NCI-H1694 treated with DMSO at 0.1 percent for 48 hours (cell line): ENCODE measurements around the gene GPR162.
A peak's percentile ranks its signal among the peaks of the same experiment; 100 is the strongest.
"Not testable (repeated sequence)": the region's sequence is repeated elsewhere in the genome, so short reads cannot be mapped to it uniquely, and the experiment has no call there.

Source experiments
- DNase-seq: peaks from one replicate; lab custom pipeline; 2025; lab: John Stamatoyannopoulos, UW

The GPR162 gene

DNA sequence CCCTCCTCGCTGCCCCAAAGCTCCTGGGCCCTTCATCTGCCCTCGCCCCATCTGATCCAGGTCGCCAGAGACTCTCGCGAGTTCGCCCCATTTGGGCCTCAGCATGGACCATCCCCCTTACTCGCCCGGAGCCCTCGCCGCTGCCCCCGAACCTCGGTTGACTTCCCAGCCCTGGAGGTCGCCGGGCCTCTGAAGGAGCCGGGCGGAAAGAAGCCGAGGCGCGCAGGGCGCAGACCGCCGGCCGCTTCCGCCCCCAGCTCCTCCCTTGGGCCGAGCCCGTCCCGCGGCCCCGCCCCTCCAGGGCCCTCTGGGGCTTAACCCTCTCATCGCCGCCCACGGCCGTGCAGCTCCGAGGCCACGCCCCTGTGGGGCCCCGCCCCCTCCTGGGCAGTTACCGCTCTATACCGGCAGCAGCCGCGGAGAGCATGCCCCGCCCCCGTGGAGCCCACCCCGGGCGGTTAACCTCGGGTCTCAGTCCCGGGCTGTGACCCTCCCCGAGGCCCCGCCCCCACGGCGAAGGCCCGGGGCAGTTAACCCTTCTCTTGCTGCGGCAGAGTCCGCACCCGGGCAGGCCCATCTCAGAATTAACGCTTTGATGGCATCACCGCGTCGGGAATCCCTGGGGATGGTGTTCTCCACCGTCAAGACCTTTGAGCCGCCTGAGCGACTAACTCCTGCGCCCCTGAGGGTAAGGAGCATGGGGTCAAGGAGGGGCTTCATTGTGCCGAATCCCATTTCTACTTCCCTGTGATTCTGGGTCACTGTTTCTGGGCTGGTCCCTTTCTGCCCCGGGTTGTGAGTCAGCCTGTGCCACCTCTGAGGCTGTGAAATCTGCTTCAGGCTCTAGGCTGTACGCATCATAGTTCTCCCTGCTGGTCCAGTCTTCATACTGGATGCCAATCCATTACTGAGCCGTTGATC lies 51.7 kb downstream of the GPR162 start, which contains the start of gene SPSB2:
SPSB2 (minus strand) TSS at position 210 of the 921 bp plus-strand sequence. CDS start 402 bp downstream, outside the sequence.
- peak; percentile 95 for DNase-seq

- not testable (repeated sequence) for DNase-seq
Measured at GRCh38 chr12:6874015-6874368, 52.4 kb downstream of the GPR162 start.
